GM19035 (cell line): ENCODE measurements around the gene KCNQ5.

ENCODE experiments used
- ATAC-seq: cut with Tn5 transposase; IDR thresholded peaks from one replicate; pipeline ENCODE4 v1.9.1; 2021; ENCODE audit not compliant: unreplicated experiment

Gene KCNQ5

GRCh38 chr6:73043446-73043845 lies 421.6 kb downstream of the KCNQ5 start:
- no peak for ATAC-seq

GRCh38 chr6:73045609-73046008 lies 423.7 kb downstream of the KCNQ5 start:
- ATAC-seq = no peak

- no peak for ATAC-seq
These were observed 425.9 kb downstream of the KCNQ5 start for GRCh38 chr6:73047801-73048200.

- ATAC-seq = no peak
These were observed 428.2 kb downstream of the KCNQ5 start for GRCh38 chr6:73049971-73050594.

GRCh38 chr6:73050706-73051105 lies 428.8 kb downstream of the KCNQ5 start:
- ATAC-seq = no peak

- no peak for ATAC-seq
These were observed 429.3 kb downstream of the KCNQ5 start for GRCh38 chr6:73051147-73051546.

GRCh38 chr6:73054958-73055357 lies 433.1 kb downstream of the KCNQ5 start:
- no peak for ATAC-seq

GRCh38 chr6:73058736-73059135 lies 436.9 kb downstream of the KCNQ5 start:
- ATAC-seq = no peak

- no peak for ATAC-seq
These were observed 440.3 kb downstream of the KCNQ5 start for GRCh38 chr6:73062130-73062529.

- no peak for ATAC-seq
These were observed 441.0 kb downstream of the KCNQ5 start for GRCh38 chr6:73062837-73063236.

GRCh38 chr6:73064266-73064665 lies 442.4 kb downstream of the KCNQ5 start:
- no peak for ATAC-seq

GRCh38 chr6:73073238-73073637 lies 451.4 kb downstream of the KCNQ5 start:
- no peak for ATAC-seq

GRCh38 chr6:73074175-73074574 lies 452.3 kb downstream of the KCNQ5 start:
- no peak for ATAC-seq

GRCh38 chr6:73076211-73076954 lies 454.5 kb downstream of the KCNQ5 start:
- no peak for ATAC-seq

- no peak for ATAC-seq
These were observed 456.5 kb downstream of the KCNQ5 start for GRCh38 chr6:73078333-73078862.

GRCh38 chr6:73078908-73079610 lies 457.2 kb downstream of the KCNQ5 start:
- no peak for ATAC-seq

GRCh38 chr6:73079611-73079955 lies 457.7 kb downstream of the KCNQ5 start:
- ATAC-seq = no peak

- ATAC-seq = no peak
These were observed 458.1 kb downstream of the KCNQ5 start for GRCh38 chr6:73079978-73080377.

GRCh38 chr6:73081955-73082354 lies 460.1 kb downstream of the KCNQ5 start:
- no peak for ATAC-seq

- ATAC-seq = no peak
These were observed 462.0 kb downstream of the KCNQ5 start for GRCh38 chr6:73083886-73084285.

- no peak for ATAC-seq
These were observed 463.6 kb downstream of the KCNQ5 start for GRCh38 chr6:73085443-73085871.

GRCh38 chr6:73086726-73087125 lies 464.9 kb downstream of the KCNQ5 start:
- no peak for ATAC-seq
